Neural cell (in vitro differentiated cells): ENCODE data around the gene EPHA5. TPM values are rescaled to one million over a fixed set of nuclear protein-coding genes. Genes with fewer than 3 reads are reported as not detected.

Experiments
- H2AFZ ChIP-seq: fragments of 200-600, 300-800 bp; sonication (generic), shearing (Covaris generic); 2 replicates; pipeline ENCODE4 v1.6.0; 2014; ENCODE audit warnings: low read depth, mild to moderate bottlenecking, antibody characterized with exemption, low read length, moderate library complexity
- H3F3A ChIP-seq: fragments of 200-600 bp; shearing (Covaris generic); 2 replicates; pipeline ENCODE4 v1.6.1; 2016; ENCODE audit warnings: mild to moderate bottlenecking, moderate library complexity, mixed read lengths, antibody characterized with exemption, low read length; ENCODE audit not compliant: insufficient read depth, poor library complexity, severe bottlenecking
- H3K27ac ChIP-seq: fragments of 200-600, 300-800 bp; sonication (generic), shearing (Covaris generic); 2 replicates; pipeline ENCODE4 v1.5.1; 2014; ENCODE audit warnings: mild to moderate bottlenecking, low read length, moderate library complexity
- H3K27me3 ChIP-seq: fragments of 300-800, 200-600 bp; sonication (generic), shearing (Covaris generic); 2 replicates; pipeline ENCODE4 v1.6.0; 2014; ENCODE audit warnings: mild to moderate bottlenecking, low read depth, low read length, moderate library complexity; ENCODE audit not compliant: insufficient read depth
- H3K36me3 ChIP-seq: fragments of 300-800, 200-600 bp; sonication (generic), shearing (Covaris generic); 2 replicates; pipeline ENCODE4 v1.5.1; 2014; ENCODE audit warnings: mild to moderate bottlenecking, antibody characterized with exemption, low read length, moderate library complexity; ENCODE audit not compliant: insufficient read depth
- H3K4me2 ChIP-seq: fragments of 300-800, 200-600 bp; sonication (generic), shearing (Covaris generic); 2 replicates; pipeline ENCODE4 v1.6.0; 2014; ENCODE audit warnings: mild to moderate bottlenecking, low read length
- H3K4me3 ChIP-seq: fragments of 300-800, 200-600 bp; sonication (generic), shearing (Covaris generic); 2 replicates; pipeline ENCODE4 v1.5.1; 2014; ENCODE audit warnings: mild to moderate bottlenecking, low read length, moderate library complexity
- H3K79me2 ChIP-seq: fragments of 200-600 bp; shearing (Covaris generic); replicated peaks from 2 replicates; pipeline ENCODE4 v1.6.0; 2014; ENCODE audit warnings: mild to moderate bottlenecking, low read length, moderate library complexity; ENCODE audit not compliant: insufficient read depth
- H3K9ac ChIP-seq: fragments of 300-800, 200-600 bp; sonication (generic), shearing (Covaris generic); 2 replicates; pipeline ENCODE4 v1.6.1; 2016; ENCODE audit warnings: mild to moderate bottlenecking, low read length, mixed read lengths
- H3K9me2 ChIP-seq: fragments of 200-600 bp; shearing (Covaris generic); 2 replicates; pipeline ENCODE4 v1.6.1; 2016; ENCODE audit warnings: mild to moderate bottlenecking, low read length, mixed read lengths; ENCODE audit not compliant: insufficient read depth
- H3K9me3 ChIP-seq: fragments of 200-600, 300-800 bp; sonication (generic), shearing (Covaris generic); 2 replicates; pipeline ENCODE4 v1.6.1; 2016; ENCODE audit warnings: mild to moderate bottlenecking, mixed run types, low read length, moderate library complexity, mixed read lengths
- H4K20me1 ChIP-seq: fragments of 200-600 bp; shearing (Covaris generic); 2 replicates; pipeline ENCODE4 v1.6.1; 2016; ENCODE audit warnings: mild to moderate bottlenecking, mixed run types; ENCODE audit not compliant: insufficient read depth
- CTCF ChIP-seq: fragments of 450-650 bp; IDR thresholded peaks from 2 replicates; pipeline ENCODE4 v1.5.1; 2014; ENCODE audit warnings: antibody characterized with exemption, mild to moderate bottlenecking, moderate library complexity; ENCODE audit not compliant: poor library complexity, severe bottlenecking
- EP300 ChIP-seq: fragments of 450-650 bp; conservative IDR thresholded peaks from 2 replicates; pipeline ENCODE4 v1.6.1; 2014; ENCODE audit warnings: antibody characterized with exemption, mild to moderate bottlenecking, moderate library complexity; ENCODE audit not compliant: poor library complexity, severe bottlenecking
- EZH2 ChIP-seq: fragments of 200-600, 300-800 bp; shearing (Covaris generic), sonication (generic); IDR thresholded peaks from 2 replicates; pipeline ENCODE4 v1.6.1; 2014; ENCODE audit warnings: antibody characterized with exemption, low read length, borderline replicate concordance, mild to moderate bottlenecking; ENCODE audit not compliant: insufficient read depth, poor library complexity, severe bottlenecking
- MXI1 ChIP-seq: fragments of 450-650 bp; conservative IDR thresholded peaks from 2 replicates; pipeline ENCODE4 v1.6.1; 2014; ENCODE audit warnings: antibody characterized with exemption, mild to moderate bottlenecking; ENCODE audit not compliant: poor library complexity, severe bottlenecking
- POLR2AphosphoS5 ChIP-seq: IDR thresholded peaks from 2 replicates; pipeline ENCODE4 v1.6.1; 2012
- RAD21 ChIP-seq: fragments of 450-650 bp; conservative IDR thresholded peaks from 2 replicates; pipeline ENCODE4 v1.6.1; 2014; ENCODE audit warnings: antibody characterized with exemption, mild to moderate bottlenecking, moderate library complexity
- SMC3 ChIP-seq: fragments of 450-650 bp; conservative IDR thresholded peaks from 2 replicates; pipeline ENCODE4 v1.6.1; 2014; ENCODE audit warnings: antibody characterized with exemption, mild to moderate bottlenecking, moderate library complexity; ENCODE audit not compliant: poor library complexity
- TAF1 ChIP-seq: IDR thresholded peaks from 2 replicates; pipeline ENCODE4 v1.6.1; 2012; ENCODE audit warnings: low read depth
- polyA plus RNA-seq: library from polyadenylated mRNA; depleted of rRNA; stranded (reverse); fragments of >200 nt; gene quantifications from 2 replicates; pipeline ENCODE4 v1.2.3, GENCODE V29; 2014
- TF ChIP-seq, protein P1 (sequence below): IDR thresholded peaks from 2 replicates; pipeline ENCODE4 v1.6.1; 2012; ENCODE audit warnings: borderline replicate concordance

The EPHA5 gene
- polyA plus RNA-seq, 1 donor from 2014 or later = 4.3 TPM

- Histone ChIP-seq H3K27me3 (no peaks in the 10 kb centered on the region), H3K9me3 (no peaks in the 10 kb centered on the region), H3K79me2 (no peaks in the 10 kb centered on the region), H3K4me3 (no peak overlapping the region), H4K20me1 (no peaks in the 10 kb centered on the region), H3F3A (peaks cover 5% of the 10 kb centered on the region), H3K4me2 (no peak overlapping the region), H2AFZ (no peak overlapping the region), H3K36me3 (no peaks in the 10 kb centered on the region), H3K9ac (no peak overlapping the region), H3K27ac (no peak overlapping the region), H3K9me2 (no peaks in the 10 kb centered on the region)
- no peak for TF ChIP-seq RAD21
- TF ChIP-seq SMC3 = no peak
- no peak for TF ChIP-seq EP300
- TF ChIP-seq CTCF = no peak
- TF ChIP-seq EZH2 = no peak
Measured at GRCh38 chr4:65416891-65417290, 253.4 kb downstream of the EPHA5 start.

- no peaks in the 10 kb centered on the region for H3K27me3 ChIP-seq
- H3K79me2 ChIP-seq = no peaks in the 10 kb centered on the region
- H3K4me2 ChIP-seq = no peak overlapping the region
- no peak for TF ChIP-seq EZH2
- no peak for TF ChIP-seq TAF1
- TF ChIP-seq MXI1 = no peak
- TF ChIP-seq EP300 = no peak
- TF ChIP-seq POLR2AphosphoS5 = no peak
- no peak for TF ChIP-seq RAD21
- no peak for TF ChIP-seq CTCF
- no peak for TF ChIP-seq SMC3
- TF ChIP-seq, protein P1, sequence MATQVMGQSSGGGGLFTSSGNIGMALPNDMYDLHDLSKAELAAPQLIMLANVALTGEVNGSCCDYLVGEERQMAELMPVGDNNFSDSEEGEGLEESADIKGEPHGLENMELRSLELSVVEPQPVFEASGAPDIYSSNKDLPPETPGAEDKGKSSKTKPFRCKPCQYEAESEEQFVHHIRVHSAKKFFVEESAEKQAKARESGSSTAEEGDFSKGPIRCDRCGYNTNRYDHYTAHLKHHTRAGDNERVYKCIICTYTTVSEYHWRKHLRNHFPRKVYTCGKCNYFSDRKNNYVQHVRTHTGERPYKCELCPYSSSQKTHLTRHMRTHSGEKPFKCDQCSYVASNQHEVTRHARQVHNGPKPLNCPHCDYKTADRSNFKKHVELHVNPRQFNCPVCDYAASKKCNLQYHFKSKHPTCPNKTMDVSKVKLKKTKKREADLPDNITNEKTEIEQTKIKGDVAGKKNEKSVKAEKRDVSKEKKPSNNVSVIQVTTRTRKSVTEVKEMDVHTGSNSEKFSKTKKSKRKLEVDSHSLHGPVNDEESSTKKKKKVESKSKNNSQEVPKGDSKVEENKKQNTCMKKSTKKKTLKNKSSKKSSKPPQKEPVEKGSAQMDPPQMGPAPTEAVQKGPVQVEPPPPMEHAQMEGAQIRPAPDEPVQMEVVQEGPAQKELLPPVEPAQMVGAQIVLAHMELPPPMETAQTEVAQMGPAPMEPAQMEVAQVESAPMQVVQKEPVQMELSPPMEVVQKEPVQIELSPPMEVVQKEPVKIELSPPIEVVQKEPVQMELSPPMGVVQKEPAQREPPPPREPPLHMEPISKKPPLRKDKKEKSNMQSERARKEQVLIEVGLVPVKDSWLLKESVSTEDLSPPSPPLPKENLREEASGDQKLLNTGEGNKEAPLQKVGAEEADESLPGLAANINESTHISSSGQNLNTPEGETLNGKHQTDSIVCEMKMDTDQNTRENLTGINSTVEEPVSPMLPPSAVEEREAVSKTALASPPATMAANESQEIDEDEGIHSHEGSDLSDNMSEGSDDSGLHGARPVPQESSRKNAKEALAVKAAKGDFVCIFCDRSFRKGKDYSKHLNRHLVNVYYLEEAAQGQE = no peak
- H3K9ac ChIP-seq = no peak overlapping the region
- H3K27ac ChIP-seq = no peak overlapping the region
- no peak overlapping the region for H2AFZ ChIP-seq
- no peak overlapping the region for H3K4me3 ChIP-seq
- H3F3A ChIP-seq = no peaks in the 10 kb centered on the region
- H4K20me1 ChIP-seq = no peaks in the 10 kb centered on the region
- no peaks in the 10 kb centered on the region for H3K9me2 ChIP-seq
- H3K36me3 ChIP-seq = no peaks in the 10 kb centered on the region
- no peaks in the 10 kb centered on the region for H3K9me3 ChIP-seq
Measured at GRCh38 chr4:65407483-65407882, 262.8 kb downstream of the EPHA5 start.
